Peyer's patch (tissue), 4 donors: ENCODE results near the gene TMIGD2.

Experiments used
- CTCF ChIP-seq, 6 experiments: fragments of 450-650 bp in 4 of 6; fragments of 200-600 bp in 2 of 6; sonication (generic) in 1 of 6; IDR thresholded peaks; one replicate each; pipeline ENCODE4 v1.5.1; 2017 to 2019; ENCODE audit warnings: antibody characterized with exemption in 6 of 6, mild to moderate bottlenecking in 3 of 6, moderate library complexity in 1 of 6
- POLR2A ChIP-seq, 2 donors: fragments of 450-650 bp; IDR thresholded peaks; one replicate each; pipeline ENCODE4 v1.5.1; 2017; ENCODE audit warnings: antibody characterized with exemption in 2 of 2, mild to moderate bottlenecking in 2 of 2, moderate library complexity in 2 of 2

GRCh38 chr19:4267901-4268815 lies 34.0 kb downstream of the TMIGD2 start:
- TF ChIP-seq CTCF (IDR thresholded peaks at IDR 0.05): no peak
- peak in 1 of 2 donors; percentile 53 for TF ChIP-seq POLR2A (IDR thresholded peaks at IDR 0.05)
